ENCODE data around the gene RTRAF. TPM values are rescaled to one million over a fixed set of nuclear protein-coding genes. Genes with fewer than 3 reads are reported as not detected.

The RTRAF gene
- total and polyA plus RNA-seq, 2 donors (not counting 1 experiment from before 2014, with no cell fraction given), result 34.7 to 91.1 TPM

- ChIA-PET CTCF (no interaction called here), POLR2A (interaction anchor here (0.6 kb wide), 1 partner anchor 85 kb away, joined by 9 read pairs; no protein-coding TSS in a partner anchor)
Observed at GRCh38 chr14:52052288-52052943, 63.1 kb downstream of the RTRAF start.

More at GRCh38 chr14:52052288-52052943, 63.1 kb downstream of the RTRAF start:
- 84% methylated on average over 6 of the region's 7 CpGs for WGBS (ENCODE audit: insufficient coverage)
- no peaks in the 10 kb centered on the region for H3K36me3 ChIP-seq (replicated peaks in 1 of 2; ENCODE audit: control extremely low read depth in 1 of 2, control insufficient read depth in 1 of 2, extremely low read depth in 1 of 2, insufficient read depth in 2 of 2, low read length in 1 of 2)
- H3K27me3 ChIP-seq (replicated peaks in 1 of 4; ENCODE audit: control extremely low read depth in 1 of 4, control insufficient read depth in 3 of 4, insufficient read depth in 4 of 4, low read length in 3 of 4), result peaks cover 0 to 6% (median 0%) of the 10 kb centered on the region in 4 experiments
- H3K4me3 ChIP-seq (ENCODE audit: control extremely low read depth in 1 of 5, extremely low read depth in 1 of 5, insufficient read depth in 1 of 5, low read depth in 2 of 5, low read length in 4 of 5), result no peak overlapping the region
- Mint-ChIP-seq H3K9me3 (ENCODE audit: insufficient read depth) (no peaks in the 10 kb centered on the region), H3K27ac (no peak overlapping the region), H3K4me1 (peaks cover 1% of the 10 kb centered on the region), H3K27me3 (peaks cover 21% of the 10 kb centered on the region), H3K4me3 (no peak overlapping the region)
- H4K20me1 ChIP-seq (ENCODE audit: control insufficient read depth, insufficient read depth, low read length, poor library complexity, severe bottlenecking), result no peaks in the 10 kb centered on the region
- H3K4me2 ChIP-seq (replicated peaks; ENCODE audit: low read depth, low read length, poor library complexity, severe bottlenecking), result no peak overlapping the region
- no peaks in the 10 kb centered on the region for H3K79me2 ChIP-seq (ENCODE audit: control insufficient read depth, insufficient read depth, low read length)
- H3K27ac ChIP-seq (ENCODE audit: low read length in 2 of 2), result no peak overlapping the region
- intact Hi-C loops (cut with micrococcal nuclease), result no loop called here
- no peaks in the 10 kb centered on the region for H3K4me1 ChIP-seq (ENCODE audit: control insufficient read depth in 2 of 2, insufficient read depth in 2 of 2, low read length in 2 of 2)
- no peak for DNase-seq
- no peak overlapping the region for H2AFZ ChIP-seq (ENCODE audit: insufficient read depth, low read depth, low read length, poor library complexity, severe bottlenecking)
- no peak for TF ChIP-seq EZH2 (IDR thresholded peaks at IDR 0.05; ENCODE audit: borderline replicate concordance, insufficient read depth, low read depth, low read length, poor library complexity, severe bottlenecking)
- no peak for TF ChIP-seq CTCF (IDR thresholded peaks at IDR 0.05)
- H3K9ac ChIP-seq (ENCODE audit: low read length), result no peak overlapping the region
- no peaks in the 10 kb centered on the region for H3K9me3 ChIP-seq (ENCODE audit: control extremely low read depth in 1 of 3, control insufficient read depth in 2 of 3, insufficient read depth in 1 of 3, low read length in 2 of 3)
- no peak for ATAC-seq (ENCODE audit: low read depth)
